Stimulated activated memory B cell treated with anti-CD40 and anti-IgM and Interleukin-4, amounts not matched to agents 10 μg/mL and 1 μg/mL and 100 μg/mL, for 72 hours (primary cell): ENCODE data around the gene CAPN5.
"Not testable (repeated sequence)": the region's sequence is repeated elsewhere in the genome, so short reads cannot be mapped to it uniquely, and the experiment has no call there.

Experiments
- ATAC-seq: fragments of 150-1000 bp; cut with Tn5 transposase; 2 replicates; pipeline ENCODE4 v1.10.0; 2021
- H3K27ac Mint-ChIP-seq: one replicate; pipeline ENCODE4 v1.8.0; 2022; ENCODE audit warnings: mild to moderate bottlenecking, mixed read lengths
- H3K27me3 Mint-ChIP-seq: one replicate; pipeline ENCODE4 v1.8.0; 2022; ENCODE audit warnings: mixed read lengths
- H3K36me3 Mint-ChIP-seq: one replicate; pipeline ENCODE4 v1.8.0; 2022; ENCODE audit warnings: mixed read lengths
- H3K4me1 Mint-ChIP-seq: one replicate; pipeline ENCODE4 v1.8.0; 2022; ENCODE audit warnings: mixed read lengths
- H3K4me3 Mint-ChIP-seq: one replicate; pipeline ENCODE4 v1.8.0; 2022; ENCODE audit warnings: mild to moderate bottlenecking, moderate library complexity, mixed read lengths
- H3K9me3 Mint-ChIP-seq: one replicate; pipeline ENCODE4 v1.8.0; 2022; ENCODE audit warnings: mixed read lengths

The CAPN5 gene

DNA sequence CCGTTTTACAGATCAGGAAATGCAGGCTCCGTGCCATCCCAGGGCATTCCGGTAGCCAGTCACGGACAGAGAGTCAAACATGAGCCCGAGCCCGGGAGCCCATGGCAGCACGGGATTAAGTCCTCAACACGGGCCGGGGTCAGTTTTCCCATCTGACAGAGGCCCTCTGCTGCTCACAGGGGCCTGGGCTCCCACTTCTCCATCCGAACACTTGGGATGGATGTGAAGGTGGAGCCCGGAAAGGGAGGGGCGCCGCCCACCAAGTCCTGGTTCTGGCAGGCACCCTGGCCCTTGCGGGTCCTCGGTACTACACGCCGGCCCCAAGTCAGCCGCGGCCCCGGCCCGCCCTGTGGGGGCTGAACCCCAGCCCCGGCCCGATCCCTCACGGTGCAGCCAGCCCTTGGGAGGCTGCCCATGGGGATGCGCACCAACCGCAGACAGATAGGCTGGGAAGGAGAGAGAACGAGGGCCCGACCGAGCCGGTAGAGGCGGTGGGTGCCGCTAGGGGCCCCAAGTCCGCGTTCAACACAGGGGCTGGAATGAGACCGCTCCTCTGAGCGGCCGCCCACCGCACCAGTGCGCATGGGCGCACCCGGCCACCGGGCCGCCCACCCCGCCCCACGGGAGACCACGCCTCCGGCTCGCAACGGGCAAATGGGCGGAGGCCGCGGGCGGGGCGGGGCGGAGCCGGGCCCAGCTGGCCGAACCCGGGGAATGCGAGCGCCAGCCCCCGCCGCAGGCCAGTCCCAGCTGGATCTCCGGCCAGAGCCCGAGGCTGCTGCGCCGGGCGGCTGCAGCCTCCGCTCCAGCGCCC is at the start of gene CAPN5:
Gene CAPN5 (plus strand): TSS at position 743 of the 814 bp plus-strand sequence. CDS start 17,916 bp downstream, outside the sequence.
- Mint-ChIP-seq H3K4me1 (peaks cover 12% of the 10 kb centered on the region), H3K9me3 (no peaks in the 10 kb centered on the region), H3K4me3 (peak within 1 kb of the TSS; percentile 86), H3K27me3 (peaks cover 12% of the 10 kb centered on the region), H3K36me3 (no peaks in the 10 kb centered on the region), H3K27ac (peak within 1 kb of the TSS; percentile 76)
- ATAC-seq, result peak; percentile 94

DNA sequence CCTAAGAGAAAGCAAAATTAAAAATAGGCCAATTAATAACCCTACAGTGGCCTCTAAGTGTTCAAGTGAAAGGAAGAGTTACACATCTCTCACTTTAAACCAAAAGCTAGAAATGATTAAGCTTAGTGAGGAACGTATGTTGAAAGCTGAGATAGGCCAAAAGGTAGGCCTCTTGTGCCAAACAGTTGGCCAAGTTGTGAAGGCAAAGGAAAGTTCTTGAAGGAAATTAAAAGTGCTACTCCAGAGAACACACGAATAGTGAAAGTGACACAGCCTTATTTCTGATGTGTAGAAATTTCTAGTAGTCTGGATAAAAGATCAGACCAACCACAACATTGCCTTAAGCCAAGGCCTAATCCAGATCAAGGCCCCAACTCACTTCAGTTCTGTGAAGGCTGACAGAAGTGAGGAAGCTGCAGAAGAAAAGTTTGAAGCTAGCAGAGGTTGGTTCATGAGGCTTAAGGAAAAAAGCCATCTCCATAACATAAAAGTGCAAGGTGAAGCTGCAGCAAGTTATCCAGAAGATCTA is 48.3 kb upstream of the CAPN5 start:
- ATAC-seq, H3K4me1 Mint-ChIP-seq, H3K4me3 Mint-ChIP-seq, H3K27me3 Mint-ChIP-seq, H3K27ac Mint-ChIP-seq, H3K9me3 Mint-ChIP-seq: not testable (repeated sequence)
- H3K36me3 Mint-ChIP-seq, result peaks cover 14% of the 10 kb centered on the region

DNA sequence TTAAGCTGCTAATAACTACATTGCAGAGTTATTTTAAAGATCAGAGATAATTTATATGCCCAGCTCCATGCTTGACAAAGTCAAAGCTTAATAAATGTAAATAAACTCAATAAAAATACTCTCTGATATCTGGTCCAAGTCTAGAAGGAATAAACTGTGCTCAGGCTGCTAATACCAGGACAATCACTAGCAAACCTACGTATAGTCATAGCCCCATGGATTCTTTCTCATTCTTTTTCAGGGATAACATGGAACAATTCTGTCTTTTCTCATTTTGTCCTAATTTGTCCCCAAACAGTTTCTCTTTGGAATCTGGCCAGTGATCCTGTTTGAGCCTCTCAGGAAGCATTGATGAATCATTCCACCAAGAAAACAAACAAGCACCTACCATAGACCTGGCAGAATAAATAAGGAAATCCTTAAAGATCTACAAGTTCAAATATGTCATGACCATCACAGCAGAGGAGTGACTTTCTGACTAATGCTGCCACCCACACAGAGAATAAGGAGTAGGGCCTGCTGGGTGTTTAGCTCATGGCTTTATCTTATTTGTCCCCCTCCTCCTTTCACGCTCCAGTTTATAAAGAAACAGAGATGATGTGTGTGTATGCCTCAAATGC is 46.7 kb upstream of the CAPN5 start:
- peaks cover 14% of the 10 kb centered on the region for H3K36me3 Mint-ChIP-seq

DNA sequence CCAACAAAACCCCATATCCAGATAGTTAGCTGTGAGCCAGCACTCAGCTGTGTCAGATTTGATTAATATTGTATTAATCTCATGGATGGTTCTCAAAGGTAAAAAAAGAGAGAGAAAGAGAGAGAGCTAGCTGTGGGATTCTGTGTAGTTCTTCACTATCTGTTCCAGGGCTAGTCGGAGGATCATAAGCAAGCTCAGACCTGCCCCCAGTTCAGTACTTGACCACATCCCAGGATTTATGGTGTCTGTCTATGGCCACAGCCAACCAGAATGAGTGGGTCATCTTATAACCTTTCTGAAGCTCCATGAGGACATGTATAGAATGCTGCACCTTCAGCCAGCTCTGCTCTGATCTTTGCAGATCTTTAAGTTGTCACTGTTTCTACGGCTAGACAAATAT is 46.0 kb upstream of the CAPN5 start:
- ATAC-seq, result no peak
- Mint-ChIP-seq H3K9me3 (no peaks in the 10 kb centered on the region), H3K4me3 (no peak overlapping the region), H3K4me1 (no peaks in the 10 kb centered on the region), H3K27me3 (no peaks in the 10 kb centered on the region), H3K36me3 (peaks cover 14% of the 10 kb centered on the region), H3K27ac (no peak overlapping the region)

More for the DNA sequence above, 46.7 kb upstream of the CAPN5 start:
- Mint-ChIP-seq H3K4me1 (no peaks in the 10 kb centered on the region), H3K4me3 (no peak overlapping the region), H3K27ac (no peak overlapping the region), H3K27me3 (no peaks in the 10 kb centered on the region), H3K9me3 (no peaks in the 10 kb centered on the region)
- ATAC-seq, result no peak

DNA sequence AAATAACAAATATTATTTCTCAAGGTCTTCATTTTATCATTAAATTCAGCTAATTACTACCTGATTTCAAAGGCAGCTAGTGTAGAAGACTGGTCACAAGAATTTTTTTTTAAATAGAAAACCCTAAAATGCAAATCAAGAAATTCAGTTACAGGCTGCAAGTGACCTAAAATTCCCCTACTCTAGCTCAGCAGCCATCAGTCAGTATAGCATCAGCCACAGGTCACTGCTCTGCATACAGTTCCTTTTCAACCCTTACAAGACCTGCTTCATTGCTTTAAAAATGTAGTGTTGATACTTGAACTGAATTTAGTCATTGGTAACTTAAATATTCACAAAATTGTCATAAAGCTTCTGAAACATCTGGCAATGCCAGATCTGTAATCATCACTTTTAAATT is 42.0 kb upstream of the CAPN5 start:
- peak; percentile 60 for ATAC-seq
- H3K9me3 Mint-ChIP-seq, result no peaks in the 10 kb centered on the region
- peaks cover 18% of the 10 kb centered on the region for H3K27me3 Mint-ChIP-seq
- H3K36me3 Mint-ChIP-seq, result peaks cover 6% of the 10 kb centered on the region
- H3K27ac Mint-ChIP-seq, result no peak overlapping the region
- H3K4me3 Mint-ChIP-seq, result no peak overlapping the region
- H3K4me1 Mint-ChIP-seq, result no peaks in the 10 kb centered on the region

DNA sequence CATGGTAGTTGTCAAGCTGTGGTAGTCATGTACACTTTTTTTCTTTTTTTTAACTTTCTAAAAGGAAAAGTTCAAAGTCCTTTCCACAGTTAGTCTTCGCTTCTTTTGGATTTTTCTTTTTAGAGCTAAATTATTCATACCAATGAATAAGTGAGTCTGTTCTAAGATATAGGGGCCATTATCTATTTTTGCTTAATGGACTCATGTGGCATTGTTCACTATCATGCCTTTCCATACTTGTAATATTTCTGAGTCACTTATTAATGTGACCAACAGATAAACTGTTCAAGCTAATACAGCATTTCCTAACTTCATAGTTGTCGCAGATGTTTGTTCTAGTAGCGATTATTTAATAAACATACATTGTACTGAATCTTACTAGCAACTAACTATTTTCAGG is 40.5 kb upstream of the CAPN5 start:
- ATAC-seq, result no peak
- H3K27ac Mint-ChIP-seq, result no peak overlapping the region
- H3K36me3 Mint-ChIP-seq, result no peaks in the 10 kb centered on the region
- H3K9me3 Mint-ChIP-seq, result no peaks in the 10 kb centered on the region
- H3K4me3 Mint-ChIP-seq, result no peak overlapping the region
- peaks cover 32% of the 10 kb centered on the region for H3K27me3 Mint-ChIP-seq
- no peaks in the 10 kb centered on the region for H3K4me1 Mint-ChIP-seq

DNA sequence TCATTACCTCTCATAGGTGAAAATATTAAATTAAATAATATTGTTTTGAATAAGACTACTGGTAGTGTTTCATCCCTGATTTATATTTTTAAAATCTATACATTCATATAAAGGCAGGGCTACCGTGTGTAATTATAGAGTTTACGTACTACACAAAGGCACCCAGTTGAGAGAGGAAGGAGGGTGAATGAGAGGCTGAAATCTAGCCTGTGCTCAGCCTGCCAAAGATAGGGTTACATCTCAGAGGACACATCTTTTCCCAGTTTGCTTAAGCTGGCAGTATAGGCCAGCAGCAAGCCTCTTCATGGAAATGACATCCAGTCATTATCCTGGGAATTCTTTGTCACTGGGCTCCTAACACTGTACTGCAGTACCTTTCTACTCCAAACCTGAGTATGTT is 40.0 kb upstream of the CAPN5 start:
- H3K4me1 Mint-ChIP-seq, result no peaks in the 10 kb centered on the region
- H3K9me3 Mint-ChIP-seq, result no peaks in the 10 kb centered on the region
- H3K27ac Mint-ChIP-seq, result no peak overlapping the region
- H3K4me3 Mint-ChIP-seq, result no peak overlapping the region
- H3K36me3 Mint-ChIP-seq, result no peaks in the 10 kb centered on the region
- peaks cover 38% of the 10 kb centered on the region for H3K27me3 Mint-ChIP-seq
- no peak for ATAC-seq

DNA sequence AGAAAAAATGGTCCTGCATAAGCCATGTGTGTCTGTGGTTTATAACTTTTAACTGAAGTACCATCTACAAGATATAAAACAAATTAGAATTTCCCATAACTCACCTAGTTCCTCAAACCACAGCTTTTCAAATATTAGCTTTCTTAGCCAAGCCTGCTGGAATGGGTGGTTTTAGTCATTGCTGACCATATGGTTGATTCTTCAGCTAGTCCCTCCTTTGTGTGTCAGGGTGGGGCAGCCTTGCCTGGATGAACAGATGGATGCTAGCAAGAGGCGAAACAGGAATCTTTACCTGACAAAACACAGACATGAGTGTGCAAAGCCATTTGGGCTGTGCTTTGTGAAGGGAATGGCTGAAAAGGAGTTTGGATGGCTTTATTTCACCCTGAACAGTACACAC is 39.5 kb upstream of the CAPN5 start:
- Mint-ChIP-seq H3K4me3 (no peak overlapping the region), H3K4me1 (no peaks in the 10 kb centered on the region), H3K27ac (no peak overlapping the region), H3K36me3 (no peaks in the 10 kb centered on the region), H3K27me3 (peaks cover 38% of the 10 kb centered on the region), H3K9me3 (no peaks in the 10 kb centered on the region)
- no peak for ATAC-seq

DNA sequence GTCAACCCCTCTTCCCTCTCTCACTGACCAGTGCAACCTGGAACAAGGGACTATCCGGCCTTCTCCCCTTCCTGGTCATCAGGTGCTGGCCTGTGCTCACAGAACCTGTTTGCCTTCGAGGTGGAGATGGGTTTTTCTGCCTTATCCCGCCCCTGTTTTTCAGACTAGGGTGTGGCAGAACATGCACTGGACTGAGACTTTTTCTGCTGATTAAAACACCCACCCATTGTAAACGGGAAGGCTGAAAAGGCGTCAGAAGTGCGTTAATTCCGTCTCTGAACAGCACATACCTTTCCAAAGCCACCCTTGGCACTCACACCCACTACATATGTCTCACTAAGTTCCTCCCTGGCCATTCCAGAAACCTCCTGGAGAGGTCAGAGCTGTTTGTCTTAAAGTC is 36.9 kb upstream of the CAPN5 start:
- peaks cover 6% of the 10 kb centered on the region for H3K4me1 Mint-ChIP-seq
- ATAC-seq, result no peak
- no peaks in the 10 kb centered on the region for H3K36me3 Mint-ChIP-seq
- no peak overlapping the region for H3K4me3 Mint-ChIP-seq
- H3K9me3 Mint-ChIP-seq, result no peaks in the 10 kb centered on the region
- H3K27me3 Mint-ChIP-seq, result peaks cover 38% of the 10 kb centered on the region
- H3K27ac Mint-ChIP-seq, result no peak overlapping the region

DNA sequence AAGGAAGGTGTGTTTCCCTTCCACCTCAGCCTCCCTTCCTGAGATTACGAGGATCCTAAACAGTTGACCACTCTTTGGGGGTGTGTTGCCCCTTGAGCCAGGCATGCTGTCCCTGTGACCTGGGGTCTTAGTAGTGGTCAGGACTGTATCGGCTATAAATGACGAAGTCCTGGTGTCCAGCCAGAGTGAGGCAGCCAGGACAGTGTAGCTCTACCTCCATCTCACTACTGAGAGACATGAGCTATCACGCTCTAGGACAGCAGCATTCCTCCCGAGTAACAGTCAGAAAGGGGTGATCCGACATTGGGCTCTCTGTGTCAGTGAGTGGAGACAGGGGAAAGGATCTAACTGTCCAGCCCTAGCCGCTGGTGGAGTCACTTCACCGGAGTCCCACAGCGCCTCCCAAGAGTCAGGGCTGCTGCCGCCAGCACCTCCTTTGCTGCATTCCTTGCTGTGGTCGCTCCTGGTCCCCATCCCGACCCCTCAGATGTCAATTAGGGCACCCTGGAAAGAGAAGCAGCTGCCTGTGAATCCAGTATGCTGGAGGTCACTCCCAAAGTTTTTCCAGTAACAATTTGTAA is 35.8 kb upstream of the CAPN5 start:
- no peaks in the 10 kb centered on the region for H3K36me3 Mint-ChIP-seq
- H3K9me3 Mint-ChIP-seq, result no peaks in the 10 kb centered on the region
- no peak overlapping the region for H3K4me3 Mint-ChIP-seq
- ATAC-seq, result no peak
- no peak overlapping the region for H3K27ac Mint-ChIP-seq
- peaks cover 6% of the 10 kb centered on the region for H3K4me1 Mint-ChIP-seq
- H3K27me3 Mint-ChIP-seq, result peaks cover 38% of the 10 kb centered on the region

DNA sequence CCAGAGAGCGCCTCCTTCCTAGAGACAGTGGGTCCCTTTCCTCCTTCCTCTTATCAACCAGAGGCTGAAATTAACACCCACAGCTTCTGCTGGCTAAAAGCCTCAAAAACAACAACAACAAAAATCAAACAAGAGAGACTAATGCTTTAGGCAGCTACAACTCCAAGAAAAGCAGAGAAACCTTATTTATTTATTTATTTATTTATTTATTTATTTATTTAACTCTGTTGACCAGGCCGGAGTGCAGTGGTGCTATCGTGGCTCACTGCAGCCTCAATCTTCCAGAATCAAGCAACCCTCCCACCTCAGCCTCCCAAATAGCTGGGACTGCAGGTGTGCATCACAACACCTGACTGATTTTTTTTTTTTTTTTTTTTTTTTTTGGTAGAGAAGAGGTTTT is 35.2 kb upstream of the CAPN5 start:
- no peak overlapping the region for H3K4me3 Mint-ChIP-seq
- peaks cover 40% of the 10 kb centered on the region for H3K27me3 Mint-ChIP-seq
- H3K4me1 Mint-ChIP-seq, result peaks cover 6% of the 10 kb centered on the region
- H3K27ac Mint-ChIP-seq, result no peak overlapping the region
- H3K36me3 Mint-ChIP-seq, result no peaks in the 10 kb centered on the region
- H3K9me3 Mint-ChIP-seq, result no peaks in the 10 kb centered on the region
- no peak for ATAC-seq

DNA sequence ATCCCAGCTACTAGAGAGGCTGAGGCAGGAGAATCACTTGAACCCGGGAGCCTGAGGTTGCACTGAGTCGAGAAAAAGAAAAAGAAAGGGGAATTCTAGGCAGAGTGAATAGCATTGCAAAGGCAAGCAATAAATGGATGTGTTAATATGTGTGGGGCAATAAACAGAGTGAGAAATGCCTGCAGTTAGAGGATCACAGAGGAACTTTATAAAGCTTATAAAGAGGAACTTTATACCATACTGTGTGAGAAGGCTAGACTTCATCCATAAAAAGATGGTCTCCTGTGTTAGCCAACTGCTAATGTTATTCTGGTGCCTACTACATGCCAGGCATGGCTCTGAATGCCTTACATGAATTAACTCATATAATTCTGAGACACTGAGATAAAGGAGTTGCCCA is 31.7 kb upstream of the CAPN5 start:
- H3K27me3 Mint-ChIP-seq, result peaks cover 44% of the 10 kb centered on the region
- no peak for ATAC-seq

DNA sequence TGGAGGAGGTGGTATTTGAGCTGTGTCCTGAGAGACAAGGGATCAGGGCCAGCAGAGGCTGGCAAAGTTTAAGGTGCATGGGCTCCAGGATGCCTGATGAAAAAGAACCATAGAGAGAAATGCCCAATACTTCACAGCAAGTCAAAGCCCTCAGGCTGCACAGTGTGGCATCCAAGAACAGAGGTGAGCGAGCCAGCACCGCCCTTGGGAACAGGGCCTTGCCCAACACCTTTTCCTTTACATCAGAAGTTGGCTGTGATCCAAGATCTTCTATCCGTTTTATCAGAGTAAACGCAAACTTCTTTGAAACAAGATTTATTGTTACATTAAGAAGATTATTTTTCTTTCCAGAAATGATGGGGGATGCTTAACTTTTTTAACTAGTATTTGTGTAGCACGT is 31.2 kb upstream of the CAPN5 start:
- Mint-ChIP-seq H3K27me3 (peaks cover 44% of the 10 kb centered on the region), H3K4me1 (peaks cover 31% of the 10 kb centered on the region), H3K27ac (no peak overlapping the region)

More for the DNA sequence above, 31.7 kb upstream of the CAPN5 start:
- Mint-ChIP-seq H3K27ac (no peak overlapping the region), H3K4me3 (no peak overlapping the region), H3K36me3 (no peaks in the 10 kb centered on the region), H3K4me1 (peaks cover 27% of the 10 kb centered on the region), H3K9me3 (no peaks in the 10 kb centered on the region)

DNA sequence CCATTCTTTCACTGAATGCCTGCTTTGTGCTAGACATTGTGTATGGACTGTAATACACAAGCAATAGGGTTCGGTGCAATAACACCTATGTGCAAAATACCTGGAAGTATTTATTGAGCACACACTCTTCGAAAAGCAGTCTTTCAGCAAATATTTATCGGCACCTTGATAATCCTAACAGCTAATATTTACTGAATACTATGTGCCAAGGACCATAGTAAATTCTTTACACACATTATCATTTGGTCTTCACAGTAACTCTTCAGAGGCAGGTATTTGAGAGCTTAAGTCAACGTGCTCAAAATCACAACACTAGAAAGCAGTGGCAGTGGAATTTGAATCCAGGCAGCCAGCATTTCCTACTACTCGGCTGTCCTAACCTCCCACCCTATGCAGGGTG is 30.4 kb upstream of the CAPN5 start:
- H3K36me3 Mint-ChIP-seq, result no peaks in the 10 kb centered on the region
- H3K27me3 Mint-ChIP-seq, result peaks cover 44% of the 10 kb centered on the region
- peaks cover 33% of the 10 kb centered on the region for H3K4me1 Mint-ChIP-seq
- no peak overlapping the region for H3K4me3 Mint-ChIP-seq
- H3K27ac Mint-ChIP-seq, result no peak overlapping the region
- no peaks in the 10 kb centered on the region for H3K9me3 Mint-ChIP-seq
- ATAC-seq, result no peak

More for the DNA sequence above, 31.2 kb upstream of the CAPN5 start:
- Mint-ChIP-seq H3K9me3 (no peaks in the 10 kb centered on the region), H3K4me3 (no peak overlapping the region), H3K36me3 (no peaks in the 10 kb centered on the region)
- no peak for ATAC-seq

DNA sequence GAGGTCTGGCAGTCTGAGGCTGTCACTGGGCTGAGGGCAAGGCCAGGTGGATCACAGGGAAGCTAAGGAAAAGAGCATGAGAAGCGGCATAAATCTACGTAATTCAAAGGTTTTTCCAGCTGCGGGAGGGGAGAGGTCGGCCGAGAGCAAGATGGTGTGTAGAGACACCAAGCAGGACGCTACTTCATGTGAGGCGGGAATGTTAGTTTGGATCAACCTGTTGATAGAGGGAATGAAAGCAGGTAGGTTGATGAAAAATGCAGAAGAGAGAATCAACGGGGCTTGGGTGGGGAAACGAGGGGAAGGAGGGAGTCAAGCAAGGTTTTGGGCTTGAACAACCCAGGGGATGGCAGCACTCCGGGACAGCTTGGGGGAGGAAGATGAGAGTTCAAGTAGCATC is 29.7 kb upstream of the CAPN5 start:
- Mint-ChIP-seq H3K4me3 (no peak overlapping the region), H3K27me3 (peaks cover 47% of the 10 kb centered on the region), H3K9me3 (no peaks in the 10 kb centered on the region), H3K27ac (no peak overlapping the region), H3K4me1 (peaks cover 33% of the 10 kb centered on the region), H3K36me3 (no peaks in the 10 kb centered on the region)
- no peak for ATAC-seq
